ENCODE data around the gene CLDN6. TPM values are rescaled to one million over a fixed set of nuclear protein-coding genes. Genes with fewer than 3 reads are reported as not detected.

The CLDN6 gene
- total and polyA plus RNA-seq, 9 of the 15 experiments (the other 6 are each of a cell fraction or from before 2014, with no cell fraction given) = 0.22 to 0.75 (median 0.38) TPM; not detected in 3

GRCh38 chr16:3023669-3024478 lies 5.9 kb upstream of the CLDN6 start, which contains the start of the genes HCFC1R1 and THOC6 (continued):
- TF ChIP-seq CCNT2 (IDR thresholded peaks at IDR 0.05; ENCODE audit: borderline replicate concordance, extremely low read depth, insufficient read length, low read depth, low read length) (peak; percentile 24), RAD21 (CRISPR knock-in tag; conservative IDR thresholded peaks at IDR 0.05 in 1 of 2, IDR thresholded peaks at IDR 0.05 in 1 of 2) (peak in 1 of 2 experiments; percentile 8; a peak in 1 of 4 replicates), OTX1 (CRISPR knock-in tag; IDR thresholded peaks at IDR 0.05) (no peak), KAT7 (CRISPR knock-in tag; IDR thresholded peaks at IDR 0.05; ENCODE audit: borderline replicate concordance) (peak; percentile 58; the same call in 1 of the 2 replicates), CHD1 (IDR thresholded peaks at IDR 0.05; ENCODE audit: low read length) (peak; percentile 55), ZNF263 (CRISPR knock-in tag; IDR thresholded peaks at IDR 0.05; ENCODE audit: borderline replicate concordance) (peak; percentile 48; the same call in 1 of the 2 replicates), THRA (IDR thresholded peaks at IDR 0.05) (no peak), STAG1 (CRISPR knock-in tag; IDR thresholded peaks at IDR 0.05; ENCODE audit: borderline replicate concordance) (no peak), TBL1XR1 (IDR thresholded peaks at IDR 0.05; ENCODE audit: low read length in 2 of 2) (peak; percentile 8 to 81; a peak in 2 of 4 replicates), POLR2B (IDR thresholded peaks at IDR 0.05; ENCODE audit: low read depth, partially characterized antibody) (peak; percentile 94), NCOA6 (IDR thresholded peaks at IDR 0.05) (peak; percentile 81), DIDO1 (tag; IDR thresholded peaks at IDR 0.05; ENCODE audit: low read depth) (no peak), CHCHD3 (CRISPR knock-in tag; IDR thresholded peaks at IDR 0.05) (no peak), MAX (CRISPR knock-in tag; IDR thresholded peaks at IDR 0.05) (peak; percentile 96), RBM22 (IDR thresholded peaks at IDR 0.05; ENCODE audit: low read depth, low read length, poor library complexity, severe bottlenecking) (peak; percentile 90), THRAP3 (IDR thresholded peaks at IDR 0.05; ENCODE audit: borderline replicate concordance) (no peak; the same call in 1 of the 2 replicates), IRF9 (tag; IDR thresholded peaks at IDR 0.05) (no peak), FOXO4 (CRISPR knock-in tag; IDR thresholded peaks at IDR 0.05) (peak; percentile 58; the same call in 1 of the 2 replicates), VEZF1 (CRISPR knock-in tag; IDR thresholded peaks at IDR 0.05) (peak; percentile 56), NFE2L1 (tag; IDR thresholded peaks at IDR 0.05; ENCODE audit: borderline replicate concordance, low read depth) (no peak), SMAD1 (IDR thresholded peaks at IDR 0.05; ENCODE audit: low read depth, low read length, partially characterized antibody) (peak; percentile 79), L3MBTL2 (IDR thresholded peaks at IDR 0.05) (peak; percentile 94)

Measured in K562 (cell line).